Parathyroid adenoma (tissue), 2 donors: ENCODE results near the gene CYGB.

Source experiments
- H2AFZ ChIP-seq: fragments of 300-600 bp; sonication (generic); one replicate; pipeline ENCODE4 v1.7.0; 2017; ENCODE audit warnings: antibody characterized with exemption, mild to moderate bottlenecking
- H3K27ac ChIP-seq: fragments of 300-600 bp; sonication (generic); one replicate; pipeline ENCODE4 v1.7.0; 2017
- H3K27me3 ChIP-seq: fragments of 300-600 bp; sonication (generic); one replicate; pipeline ENCODE4 v1.7.0; 2017; ENCODE audit warnings: low read length; ENCODE audit not compliant: control insufficient read depth, insufficient read depth
- H3K36me3 ChIP-seq: fragments of 300-600 bp; sonication (generic); one replicate; pipeline ENCODE4 v1.7.0; 2017; ENCODE audit warnings: low read length; ENCODE audit not compliant: control insufficient read depth, insufficient read depth
- H3K4me1 ChIP-seq: fragments of 300-600 bp; sonication (generic); one replicate; pipeline ENCODE4 v1.7.0; 2017; ENCODE audit warnings: control low read depth
- H3K4me2 ChIP-seq: fragments of 300-600 bp; sonication (generic); one replicate; pipeline ENCODE4 v1.7.0; 2017; ENCODE audit warnings: low read length
- H3K4me3 ChIP-seq: fragments of 300-600 bp; sonication (generic); one replicate; pipeline ENCODE4 v1.7.0; 2017; ENCODE audit warnings: low read depth, low read length
- H3K79me2 ChIP-seq: fragments of 300-600 bp; sonication (generic); one replicate; pipeline ENCODE4 v1.7.0; 2017; ENCODE audit warnings: control low read depth
- H3K9ac ChIP-seq: fragments of 300-600 bp; sonication (generic); one replicate; pipeline ENCODE4 v1.7.0; 2017; ENCODE audit warnings: mild to moderate bottlenecking
- H3K9me3 ChIP-seq: fragments of 300-600 bp; sonication (generic); one replicate; pipeline ENCODE4 v1.7.0; 2017; ENCODE audit warnings: low read length; ENCODE audit not compliant: control insufficient read depth
- TF ChIP-seq, protein P1 (sequence below): fragments of 300-600 bp; sonication (generic); IDR thresholded peaks from one replicate; pipeline ENCODE4 v1.7.0; 2017; ENCODE audit warnings: antibody characterized with exemption, mild to moderate bottlenecking
- donor health status: primary hyperparathyroidism.

Gene CYGB

DNA sequence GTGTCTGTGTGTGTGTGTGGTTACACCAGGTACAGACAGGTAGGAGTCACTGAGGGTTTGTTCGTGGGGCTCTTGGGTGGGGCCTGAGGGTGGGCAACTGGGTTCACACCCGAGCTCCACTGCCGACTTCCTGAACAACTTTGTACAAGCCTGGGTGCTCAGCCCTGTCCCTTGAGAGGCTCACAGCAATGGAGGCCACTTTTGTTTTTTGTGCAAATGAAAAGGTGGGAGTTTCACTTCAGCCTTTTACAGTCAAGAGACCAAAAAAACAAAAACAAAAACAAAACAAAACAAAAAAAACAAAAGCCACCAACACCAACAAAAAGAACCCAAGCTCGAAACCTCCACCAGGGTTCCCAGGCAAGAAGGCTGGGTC lies 38.6 kb downstream of the CYGB start:
- TF ChIP-seq, protein P1, sequence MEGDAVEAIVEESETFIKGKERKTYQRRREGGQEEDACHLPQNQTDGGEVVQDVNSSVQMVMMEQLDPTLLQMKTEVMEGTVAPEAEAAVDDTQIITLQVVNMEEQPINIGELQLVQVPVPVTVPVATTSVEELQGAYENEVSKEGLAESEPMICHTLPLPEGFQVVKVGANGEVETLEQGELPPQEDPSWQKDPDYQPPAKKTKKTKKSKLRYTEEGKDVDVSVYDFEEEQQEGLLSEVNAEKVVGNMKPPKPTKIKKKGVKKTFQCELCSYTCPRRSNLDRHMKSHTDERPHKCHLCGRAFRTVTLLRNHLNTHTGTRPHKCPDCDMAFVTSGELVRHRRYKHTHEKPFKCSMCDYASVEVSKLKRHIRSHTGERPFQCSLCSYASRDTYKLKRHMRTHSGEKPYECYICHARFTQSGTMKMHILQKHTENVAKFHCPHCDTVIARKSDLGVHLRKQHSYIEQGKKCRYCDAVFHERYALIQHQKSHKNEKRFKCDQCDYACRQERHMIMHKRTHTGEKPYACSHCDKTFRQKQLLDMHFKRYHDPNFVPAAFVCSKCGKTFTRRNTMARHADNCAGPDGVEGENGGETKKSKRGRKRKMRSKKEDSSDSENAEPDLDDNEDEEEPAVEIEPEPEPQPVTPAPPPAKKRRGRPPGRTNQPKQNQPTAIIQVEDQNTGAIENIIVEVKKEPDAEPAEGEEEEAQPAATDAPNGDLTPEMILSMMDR, result no peak
- Histone ChIP-seq H3K4me1 (peaks cover 9% of the 10 kb centered on the region), H3K79me2 (no peaks in the 10 kb centered on the region), H3K9me3 (no peaks in the 10 kb centered on the region), H2AFZ (no peak overlapping the region), H3K36me3 (no peaks in the 10 kb centered on the region), H3K4me2 (no peak overlapping the region), H3K27ac (peak overlapping the region; percentile 70), H3K27me3 (no peaks in the 10 kb centered on the region), H3K4me3 (no peak overlapping the region), H3K9ac (no peak overlapping the region)

DNA sequence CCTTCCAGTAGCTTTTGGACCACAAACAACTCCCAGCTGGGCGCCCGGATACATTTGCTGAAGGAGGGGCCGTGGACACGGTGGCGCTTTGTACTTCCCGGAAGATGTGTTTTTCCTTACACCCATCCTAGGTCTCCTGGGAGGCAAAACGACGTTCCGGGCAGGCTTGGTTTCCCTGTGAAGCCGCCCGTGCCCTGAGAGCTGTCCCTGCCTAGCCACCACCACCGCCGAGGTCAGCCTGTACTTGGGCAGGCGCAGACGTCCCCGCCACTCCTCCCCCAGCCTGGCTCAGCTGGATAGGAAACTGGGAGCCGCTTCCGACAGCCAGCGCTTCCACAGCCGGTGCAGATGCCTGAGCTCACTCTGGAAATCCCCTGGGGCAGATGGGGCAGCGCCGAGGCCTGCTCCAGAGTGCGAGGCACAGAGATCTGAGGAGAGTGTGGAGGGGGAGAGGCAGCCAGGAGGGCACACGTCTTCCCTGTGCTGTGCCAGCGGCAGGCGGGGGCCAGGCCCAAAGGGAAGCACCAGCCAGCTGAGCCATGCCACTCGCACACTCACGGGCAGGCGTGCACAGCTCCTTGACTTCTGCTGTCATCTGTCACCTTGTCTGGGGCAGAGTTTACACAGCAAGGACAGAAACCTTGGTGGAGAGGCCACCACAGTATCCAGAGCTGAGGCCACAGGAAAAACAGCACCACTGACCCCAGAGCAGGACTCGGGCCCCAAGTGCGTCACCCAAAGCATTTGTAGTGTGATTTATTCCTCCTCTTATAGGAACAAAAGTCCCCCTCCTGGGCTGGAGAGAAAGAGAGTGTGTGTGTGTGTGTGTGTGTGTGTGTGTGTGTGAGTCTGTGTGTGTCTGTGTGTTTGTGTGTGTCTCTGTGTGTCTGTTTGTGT lies 39.3 kb downstream of the CYGB start:
- H3K4me2 ChIP-seq, result no peak overlapping the region
- no peaks in the 10 kb centered on the region for H3K9me3 ChIP-seq
- no peaks in the 10 kb centered on the region for H3K27me3 ChIP-seq
- peak overlapping the region; percentile 16 for H2AFZ ChIP-seq
- peak overlapping the region; percentile 70 for H3K27ac ChIP-seq
- H3K4me3 ChIP-seq, result no peak overlapping the region
- no peaks in the 10 kb centered on the region for H3K36me3 ChIP-seq
- H3K4me1 ChIP-seq, result peaks cover 9% of the 10 kb centered on the region
- no peaks in the 10 kb centered on the region for H3K79me2 ChIP-seq
- H3K9ac ChIP-seq, result no peak overlapping the region
- TF ChIP-seq, protein P1, result no peak

DNA sequence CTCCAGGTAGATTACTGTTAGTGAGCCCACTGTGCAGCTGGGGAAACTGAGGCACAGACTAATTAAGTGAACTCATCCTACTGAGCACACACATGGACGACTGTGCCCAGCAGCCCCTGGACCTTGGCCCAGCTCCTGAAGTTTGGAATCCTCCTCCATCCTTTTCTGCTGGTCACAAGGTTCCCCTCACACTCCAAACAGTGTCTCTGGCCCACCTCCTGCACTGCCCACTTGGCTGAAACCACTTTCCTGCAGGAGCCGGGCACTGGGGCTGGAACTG lies 39.9 kb downstream of the CYGB start:
- TF ChIP-seq, protein P1, result no peak
- peak overlapping the region; percentile 70 for H3K27ac ChIP-seq

DNA sequence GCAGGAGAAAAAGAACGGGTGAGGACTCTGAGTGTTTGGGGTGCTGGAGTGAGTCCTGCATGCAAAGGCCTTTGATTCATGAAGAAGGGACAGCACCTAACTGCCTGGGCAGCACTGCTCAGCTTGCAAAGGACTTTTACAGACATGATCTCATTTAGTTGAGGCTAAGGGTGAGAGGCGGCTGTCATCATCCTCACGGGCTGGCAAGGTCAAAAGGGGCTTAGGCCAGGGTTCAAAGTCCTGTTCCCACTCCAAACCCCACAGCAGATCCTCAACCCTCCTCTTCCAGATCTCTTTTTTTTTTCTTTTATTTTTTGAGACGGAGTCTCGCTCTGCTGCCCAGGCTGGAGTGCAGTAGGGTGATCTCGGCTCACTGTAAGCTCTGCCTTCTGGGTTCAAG lies 41.0 kb downstream of the CYGB start:
- Histone ChIP-seq H2AFZ (no peak overlapping the region), H3K36me3 (no peaks in the 10 kb centered on the region), H3K9me3 (no peaks in the 10 kb centered on the region), H3K4me1 (peaks cover under 1% of the 10 kb centered on the region), H3K27ac (no peak overlapping the region), H3K4me3 (no peak overlapping the region), H3K79me2 (no peaks in the 10 kb centered on the region), H3K27me3 (no peaks in the 10 kb centered on the region), H3K4me2 (no peak overlapping the region), H3K9ac (no peak overlapping the region)
- TF ChIP-seq, protein P1, result no peak

More for the DNA sequence above, 39.9 kb downstream of the CYGB start:
- Histone ChIP-seq H3K4me2 (no peak overlapping the region), H3K9ac (no peak overlapping the region), H2AFZ (peak overlapping the region; percentile 16), H3K4me3 (no peak overlapping the region), H3K27me3 (no peaks in the 10 kb centered on the region), H3K9me3 (no peaks in the 10 kb centered on the region), H3K79me2 (no peaks in the 10 kb centered on the region), H3K4me1 (peaks cover 9% of the 10 kb centered on the region), H3K36me3 (no peaks in the 10 kb centered on the region)
